HepG2 (cell line): Measurements from ENCODE around the gene CHKA. TPM values are rescaled to one million over a fixed set of nuclear protein-coding genes. Genes with fewer than 3 reads are reported as not detected.

Experiments
- CCDC6 ChIP-seq: sonication (generic); formaldehyde crosslinking; IDR thresholded peaks from 2 replicates; pipeline ENCODE4 v1.8.1; 2022; ENCODE audit warnings: mild to moderate bottlenecking, missing genetic modification reagents, moderate library complexity
- GFI1 ChIP-seq: sonication (generic); formaldehyde crosslinking; IDR thresholded peaks from 2 replicates; pipeline ENCODE4 v1.5.0; 2020; ENCODE audit warnings: missing genetic modification reagents, mild to moderate bottlenecking, borderline replicate concordance
- HDAC1 ChIP-seq: sonication (generic); formaldehyde crosslinking; IDR thresholded peaks from 2 replicates; pipeline ENCODE4 v1.5.1; 2020; ENCODE audit warnings: mild to moderate bottlenecking, missing genetic modification reagents
- KDM5B ChIP-seq: sonication (generic); formaldehyde crosslinking; IDR thresholded peaks from 2 replicates; pipeline ENCODE4 v1.4.0; 2020; ENCODE audit warnings: missing genetic modification reagents, mild to moderate bottlenecking, borderline replicate concordance
- MBNL3 ChIP-seq: fragments of 250-450 bp; sonication (Bioruptor Pico); conservative IDR thresholded peaks from 2 replicates; pipeline ENCODE4 v1.8.0; 2022; ENCODE audit warnings: mild to moderate bottlenecking, inconsistent platforms
- NAIF1 ChIP-seq: sonication (generic); formaldehyde crosslinking; IDR thresholded peaks from 2 replicates; pipeline ENCODE4 v1.5.0; 2020; ENCODE audit warnings: mild to moderate bottlenecking, missing genetic modification reagents, borderline replicate concordance
- ZNF468 ChIP-seq: sonication (generic); formaldehyde crosslinking; IDR thresholded peaks from 2 replicates; pipeline ENCODE4 v1.8.0; 2022; ENCODE audit warnings: mild to moderate bottlenecking, moderate library complexity, missing genetic modification reagents
- ZNF510 ChIP-seq: sonication (generic); formaldehyde crosslinking; IDR thresholded peaks from 2 replicates; pipeline ENCODE4 v1.4.0; 2020; ENCODE audit warnings: low read depth, mild to moderate bottlenecking, missing genetic modification reagents
- ZNF629 ChIP-seq: sonication (generic); formaldehyde crosslinking; conservative IDR thresholded peaks from 2 replicates; pipeline ENCODE4 v1.5.0; 2020; ENCODE audit warnings: missing genetic modification reagents
- ZNF709 ChIP-seq: sonication (generic); formaldehyde crosslinking; IDR thresholded peaks from 2 replicates; pipeline ENCODE4 v1.5.0; 2020; ENCODE audit warnings: mild to moderate bottlenecking, missing genetic modification reagents
- ZNF879 ChIP-seq: sonication (generic); formaldehyde crosslinking; IDR thresholded peaks from 2 replicates; pipeline ENCODE4 v1.8.1; 2023; ENCODE audit warnings: missing genetic modification reagents
- ZSCAN31 ChIP-seq: sonication (generic); formaldehyde crosslinking; IDR thresholded peaks from 2 replicates; pipeline ENCODE4 v1.5.0; 2020; ENCODE audit warnings: low read depth, mild to moderate bottlenecking, missing genetic modification reagents
- ZZZ3 ChIP-seq: sonication (generic); formaldehyde crosslinking; IDR thresholded peaks from 2 replicates; pipeline ENCODE4 v1.4.0; 2020; ENCODE audit warnings: missing genetic modification reagents, mild to moderate bottlenecking, borderline replicate concordance
- polyA plus RNA-seq, 8 experiments: library from polyadenylated mRNA; depleted of rRNA in 3 of 8; stranded (reverse) in 7 of 8; unstranded in 1 of 8; fragments of >200 nt; fragmentation: Illumina TruSeq in 4 of 8; extraction: Trizol in 4 of 8; gene quantifications; 2 replicates each; pipeline versions ENCODE4 v1.2.1 to v1.2.3, GENCODE V29; 2011 to 2016; ENCODE audit warnings: low read depth in 4 of 8, missing spikeins in 1 of 8, mixed read lengths in 1 of 8; ENCODE audit not compliant: insufficient read depth in 1 of 8
- total RNA-seq, 5 experiments: library from RNA; depleted of rRNA; stranded (reverse); fragments of >200 nt; fragmentation: Illumina TruSeq; extraction: Trizol; gene quantifications; 2 replicates each; pipeline ENCODE4 v1.2.3, GENCODE V29; 2016; ENCODE audit warnings: low read depth in 1 of 5
- TF ChIP-seq, protein P1 (sequence below), 2 experiments: sonication (generic) in 1 of 2; formaldehyde crosslinking in 1 of 2; IDR thresholded peaks; 2 replicates each; pipeline versions ENCODE4 v1.4.0 to v1.6.1; 2016 to 2020; ENCODE audit warnings: borderline replicate concordance in 1 of 2, low read depth in 1 of 2, mild to moderate bottlenecking in 1 of 2, missing genetic modification reagents in 1 of 2
- TF ChIP-seq, protein P2 (sequence below): sonication (generic); formaldehyde crosslinking; IDR thresholded peaks from 2 replicates; pipeline ENCODE4 v1.8.0; 2023; ENCODE audit warnings: mild to moderate bottlenecking, missing genetic modification reagents
- TF ChIP-seq, protein P3 (sequence below): sonication (generic); formaldehyde crosslinking; IDR thresholded peaks from 2 replicates; pipeline ENCODE4 v1.4.0; 2020; ENCODE audit warnings: missing genetic modification reagents
- TF ChIP-seq, protein P4 (sequence below): IDR thresholded peaks from 2 replicates; pipeline ENCODE4 v1.6.1; 2012; ENCODE audit warnings: low read length, improper control_type of control experiment
- TF ChIP-seq, protein P5 (sequence below): sonication (generic); formaldehyde crosslinking; IDR thresholded peaks from 2 replicates; pipeline ENCODE4 v1.9.0; 2021; ENCODE audit warnings: missing genetic modification reagents, mild to moderate bottlenecking, borderline replicate concordance

CHKA gene
- total and polyA plus RNA-seq, 2 of the 13 experiments (the other 11 are each of a cell fraction or from before 2014, with no cell fraction given) = 71.6 to 92.7 TPM

DNA sequence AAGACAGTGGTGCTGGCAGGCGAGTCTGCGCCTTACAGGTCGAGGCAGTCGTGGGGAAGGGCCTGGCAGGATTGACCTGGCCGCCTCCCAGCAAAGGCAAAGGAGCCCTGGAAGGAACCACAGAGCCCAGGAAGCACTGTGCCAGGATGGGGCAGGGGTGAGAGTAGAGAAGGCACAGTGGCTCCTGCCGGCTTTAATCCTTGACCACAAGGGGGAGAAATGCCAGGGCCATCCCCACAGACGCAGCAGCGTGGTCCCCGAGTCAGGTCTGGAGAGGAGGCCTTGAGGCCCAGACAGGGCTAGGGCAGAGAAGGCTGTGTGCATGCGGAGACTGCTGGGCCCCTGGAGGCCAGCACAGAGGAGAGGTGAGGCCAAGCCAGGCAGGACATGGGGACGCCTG, 100.6 kb downstream of the CHKA start (continued):
- TF ChIP-seq, protein P1, sequence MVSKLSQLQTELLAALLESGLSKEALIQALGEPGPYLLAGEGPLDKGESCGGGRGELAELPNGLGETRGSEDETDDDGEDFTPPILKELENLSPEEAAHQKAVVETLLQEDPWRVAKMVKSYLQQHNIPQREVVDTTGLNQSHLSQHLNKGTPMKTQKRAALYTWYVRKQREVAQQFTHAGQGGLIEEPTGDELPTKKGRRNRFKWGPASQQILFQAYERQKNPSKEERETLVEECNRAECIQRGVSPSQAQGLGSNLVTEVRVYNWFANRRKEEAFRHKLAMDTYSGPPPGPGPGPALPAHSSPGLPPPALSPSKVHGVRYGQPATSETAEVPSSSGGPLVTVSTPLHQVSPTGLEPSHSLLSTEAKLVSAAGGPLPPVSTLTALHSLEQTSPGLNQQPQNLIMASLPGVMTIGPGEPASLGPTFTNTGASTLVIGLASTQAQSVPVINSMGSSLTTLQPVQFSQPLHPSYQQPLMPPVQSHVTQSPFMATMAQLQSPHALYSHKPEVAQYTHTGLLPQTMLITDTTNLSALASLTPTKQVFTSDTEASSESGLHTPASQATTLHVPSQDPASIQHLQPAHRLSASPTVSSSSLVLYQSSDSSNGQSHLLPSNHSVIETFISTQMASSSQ (IDR thresholded peaks at IDR 0.05; ENCODE audit: low read depth) = no peak
- TF ChIP-seq, protein P1 (CRISPR knock-in tag; IDR thresholded peaks at IDR 0.05; ENCODE audit: borderline replicate concordance) = no peak
- no peak for TF ChIP-seq NAIF1 (CRISPR knock-in tag)
- peak; percentile 19; the same call in 1 of the 2 replicates for TF ChIP-seq ZNF629
- TF ChIP-seq CCDC6 (CRISPR knock-in tag) = no peak
- no peak for TF ChIP-seq MBNL3 (CRISPR knock-in tag)
- no peak for TF ChIP-seq KDM5B
- TF ChIP-seq GFI1 = no peak
- no peak for TF ChIP-seq ZNF879 (CRISPR knock-in tag)
- TF ChIP-seq, protein P2, sequence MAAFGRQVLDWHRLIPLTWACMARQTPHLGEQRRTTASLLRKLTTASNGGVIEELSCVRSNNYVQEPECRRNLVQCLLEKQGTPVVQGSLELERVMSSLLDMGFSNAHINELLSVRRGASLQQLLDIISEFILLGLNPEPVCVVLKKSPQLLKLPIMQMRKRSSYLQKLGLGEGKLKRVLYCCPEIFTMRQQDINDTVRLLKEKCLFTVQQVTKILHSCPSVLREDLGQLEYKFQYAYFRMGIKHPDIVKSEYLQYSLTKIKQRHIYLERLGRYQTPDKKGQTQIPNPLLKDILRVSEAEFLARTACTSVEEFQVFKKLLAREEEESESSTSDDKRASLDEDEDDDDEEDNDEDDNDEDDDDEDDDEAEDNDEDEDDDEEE (CRISPR knock-in tag) = no peak
- TF ChIP-seq, protein P3, sequence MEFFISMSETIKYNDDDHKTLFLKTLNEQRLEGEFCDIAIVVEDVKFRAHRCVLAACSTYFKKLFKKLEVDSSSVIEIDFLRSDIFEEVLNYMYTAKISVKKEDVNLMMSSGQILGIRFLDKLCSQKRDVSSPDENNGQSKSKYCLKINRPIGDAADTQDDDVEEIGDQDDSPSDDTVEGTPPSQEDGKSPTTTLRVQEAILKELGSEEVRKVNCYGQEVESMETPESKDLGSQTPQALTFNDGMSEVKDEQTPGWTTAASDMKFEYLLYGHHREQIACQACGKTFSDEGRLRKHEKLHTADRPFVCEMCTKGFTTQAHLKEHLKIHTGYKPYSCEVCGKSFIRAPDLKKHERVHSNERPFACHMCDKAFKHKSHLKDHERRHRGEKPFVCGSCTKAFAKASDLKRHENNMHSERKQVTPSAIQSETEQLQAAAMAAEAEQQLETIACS (CRISPR knock-in tag) = 0 out of 2 replicates have a peak, but pooled peaks have one; percentile 5
- TF ChIP-seq, protein P4, sequence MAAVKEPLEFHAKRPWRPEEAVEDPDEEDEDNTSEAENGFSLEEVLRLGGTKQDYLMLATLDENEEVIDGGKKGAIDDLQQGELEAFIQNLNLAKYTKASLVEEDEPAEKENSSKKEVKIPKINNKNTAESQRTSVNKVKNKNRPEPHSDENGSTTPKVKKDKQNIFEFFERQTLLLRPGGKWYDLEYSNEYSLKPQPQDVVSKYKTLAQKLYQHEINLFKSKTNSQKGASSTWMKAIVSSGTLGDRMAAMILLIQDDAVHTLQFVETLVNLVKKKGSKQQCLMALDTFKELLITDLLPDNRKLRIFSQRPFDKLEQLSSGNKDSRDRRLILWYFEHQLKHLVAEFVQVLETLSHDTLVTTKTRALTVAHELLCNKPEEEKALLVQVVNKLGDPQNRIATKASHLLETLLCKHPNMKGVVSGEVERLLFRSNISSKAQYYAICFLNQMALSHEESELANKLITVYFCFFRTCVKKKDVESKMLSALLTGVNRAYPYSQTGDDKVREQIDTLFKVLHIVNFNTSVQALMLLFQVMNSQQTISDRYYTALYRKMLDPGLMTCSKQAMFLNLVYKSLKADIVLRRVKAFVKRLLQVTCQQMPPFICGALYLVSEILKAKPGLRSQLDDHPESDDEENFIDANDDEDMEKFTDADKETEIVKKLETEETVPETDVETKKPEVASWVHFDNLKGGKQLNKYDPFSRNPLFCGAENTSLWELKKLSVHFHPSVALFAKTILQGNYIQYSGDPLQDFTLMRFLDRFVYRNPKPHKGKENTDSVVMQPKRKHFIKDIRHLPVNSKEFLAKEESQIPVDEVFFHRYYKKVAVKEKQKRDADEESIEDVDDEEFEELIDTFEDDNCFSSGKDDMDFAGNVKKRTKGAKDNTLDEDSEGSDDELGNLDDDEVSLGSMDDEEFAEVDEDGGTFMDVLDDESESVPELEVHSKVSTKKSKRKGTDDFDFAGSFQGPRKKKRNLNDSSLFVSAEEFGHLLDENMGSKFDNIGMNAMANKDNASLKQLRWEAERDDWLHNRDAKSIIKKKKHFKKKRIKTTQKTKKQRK = no peak
- TF ChIP-seq ZNF709 (CRISPR knock-in tag) = 0 out of 2 replicates have a peak, but pooled peaks have one; percentile 20
- TF ChIP-seq, protein P5, sequence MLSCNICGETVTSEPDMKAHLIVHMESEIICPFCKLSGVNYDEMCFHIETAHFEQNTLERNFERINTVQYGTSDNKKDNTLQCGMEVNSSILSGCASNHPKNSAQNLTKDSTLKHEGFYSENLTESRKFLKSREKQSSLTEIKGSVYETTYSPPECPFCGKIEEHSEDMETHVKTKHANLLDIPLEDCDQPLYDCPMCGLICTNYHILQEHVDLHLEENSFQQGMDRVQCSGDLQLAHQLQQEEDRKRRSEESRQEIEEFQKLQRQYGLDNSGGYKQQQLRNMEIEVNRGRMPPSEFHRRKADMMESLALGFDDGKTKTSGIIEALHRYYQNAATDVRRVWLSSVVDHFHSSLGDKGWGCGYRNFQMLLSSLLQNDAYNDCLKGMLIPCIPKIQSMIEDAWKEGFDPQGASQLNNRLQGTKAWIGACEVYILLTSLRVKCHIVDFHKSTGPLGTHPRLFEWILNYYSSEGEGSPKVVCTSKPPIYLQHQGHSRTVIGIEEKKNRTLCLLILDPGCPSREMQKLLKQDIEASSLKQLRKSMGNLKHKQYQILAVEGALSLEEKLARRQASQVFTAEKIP (CRISPR knock-in tag) = no peak
- TF ChIP-seq ZZZ3 (CRISPR knock-in tag) = no peak
- no peak for TF ChIP-seq ZNF468 (CRISPR knock-in tag)
- TF ChIP-seq HDAC1 (CRISPR knock-in tag) = no peak
- TF ChIP-seq ZSCAN31 = no peak
- TF ChIP-seq ZNF510 (CRISPR knock-in tag) = 0 out of 2 replicates have a peak, but pooled peaks have one; percentile 33
